Transverse colon (tissue), 3 donors: ENCODE measurements around the gene CSNK1G1.

Source experiments
- POLR2A ChIP-seq: fragments of 450-650 bp; IDR thresholded peaks from one replicate; pipeline ENCODE4 v1.6.1; 2016; ENCODE audit warnings: antibody characterized with exemption, mild to moderate bottlenecking, moderate library complexity
- POLR2AphosphoS5 ChIP-seq, 3 donors: sonication (generic); formaldehyde crosslinking; IDR thresholded peaks; one replicate each; pipeline ENCODE4 v1.6.1; 2016; ENCODE audit warnings: antibody characterized with exemption in 3 of 3

DNA sequence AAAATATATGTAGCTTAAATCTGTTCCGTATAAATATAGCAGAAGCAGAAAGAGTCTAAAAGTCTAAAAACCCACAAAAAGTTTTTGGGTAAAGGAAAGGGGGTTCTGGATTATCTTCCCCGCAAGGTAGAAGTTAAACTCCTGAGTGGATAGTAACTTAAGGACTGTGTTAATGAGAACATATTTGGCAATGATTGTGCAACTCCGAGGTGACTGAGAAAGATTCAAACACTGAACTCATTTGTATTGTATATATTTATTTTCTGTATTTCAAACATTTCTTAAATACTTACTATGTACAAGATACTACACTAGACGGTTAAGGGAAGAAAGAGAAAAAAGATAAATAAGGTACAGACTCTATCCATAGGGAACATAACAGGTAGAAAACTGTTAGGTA is 120.4 kb downstream of the CSNK1G1 start:
- TF ChIP-seq POLR2AphosphoS5 (IDR thresholded peaks at IDR 0.05) (no peak), POLR2A (no peak)
